Right ventricle myocardium inferior (tissue), 1 donor: ENCODE results near the gene CCDC88A. TPM values are rescaled to one million over a fixed set of nuclear protein-coding genes. Genes with fewer than 3 reads are reported as not detected.
A peak's percentile ranks its signal among the peaks of the same experiment; 100 is the strongest.

Experiments
- ATAC-seq: fragments of 200-7000 bp; cut with Tn5 transposase; one replicate; pipeline ENCODE4 v1.9.1; 2020; ENCODE audit warnings: mild to moderate bottlenecking, moderate library complexity
- DNase-seq: peaks from one replicate; pipeline ENCODE4 v3.0.0; 2021; ENCODE audit errors: missing footprints
- intact Hi-C: fragments of 100-400 bp; cut with DNase I; formaldehyde crosslinking; loops from one replicate; pipeline ENCODE4 v1.11.0; 2022
- total RNA-seq: library from RNA; stranded (reverse); fragmentation: NEBNext Ultra II Directional; extraction: Animal tissue kit (Norgen Biotek cat#: 25700); gene quantifications from one replicate; pipeline ENCODE4 v1.2.1, GENCODE V29; 2021
- donor health status: DM: no; HTN: yes; CAD: no; lungs with severe emphysema.

The CCDC88A gene
- total RNA-seq, 1 donor from 2014 or later, result 20.0 TPM

DNA sequence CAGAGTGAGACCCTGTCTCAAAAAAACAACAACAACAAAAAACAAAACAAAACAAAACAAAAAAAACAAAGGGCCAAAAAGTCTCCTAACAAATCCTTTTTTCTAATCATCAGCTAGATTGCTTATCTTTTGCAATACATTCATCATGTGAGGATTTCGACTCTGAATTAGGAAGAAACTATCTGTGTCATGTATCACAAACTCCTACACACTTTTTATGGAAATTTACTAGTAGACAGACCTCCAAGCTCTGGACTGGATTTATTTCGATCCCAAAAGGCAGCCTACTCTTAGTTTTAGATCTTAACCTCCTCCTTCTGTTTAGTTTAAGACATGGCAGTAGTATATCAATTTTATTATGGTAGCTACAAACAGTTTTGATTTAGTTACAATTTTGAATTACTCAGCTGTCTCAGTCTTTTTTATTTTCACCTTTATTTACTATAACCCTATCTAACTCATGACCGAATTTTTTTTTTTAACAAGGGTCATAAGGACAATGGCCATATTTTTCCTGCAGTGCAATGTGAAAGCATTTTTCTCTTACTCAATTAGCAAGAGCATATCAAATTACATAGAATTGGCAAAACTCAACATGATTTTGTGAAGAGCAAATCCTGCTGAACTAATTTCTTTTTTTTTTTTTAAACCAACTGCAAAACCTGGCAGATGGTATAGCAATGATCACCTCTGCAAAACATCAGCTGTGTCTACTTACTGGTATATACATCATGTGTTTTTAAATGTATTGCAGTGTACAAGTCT is 10.7 kb upstream of the CCDC88A start:
- intact Hi-C loops, result no loop called here
- ATAC-seq (no peak), DNase-seq (no peak)

DNA sequence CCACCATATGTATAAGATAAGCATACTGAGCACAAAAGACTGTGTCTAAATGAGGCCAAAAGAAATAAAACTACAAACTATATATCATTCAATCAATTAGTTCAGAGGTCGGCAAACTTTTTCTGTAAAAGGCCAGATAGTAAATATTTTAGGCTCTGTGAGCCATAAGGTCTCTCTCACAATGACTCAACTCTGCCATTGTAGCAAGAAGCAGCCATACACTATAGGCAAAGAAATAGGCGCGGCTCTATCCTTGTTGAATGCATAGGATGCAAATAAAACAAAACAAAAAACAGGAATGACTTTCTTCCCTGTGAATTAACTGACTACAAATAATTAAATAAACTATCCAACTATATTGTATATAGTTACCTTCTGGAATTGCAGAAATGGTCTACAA is 8.6 kb upstream of the CCDC88A start:
- intact Hi-C loops, result no loop called here
- DNase-seq (no peak), ATAC-seq (no peak)

DNA sequence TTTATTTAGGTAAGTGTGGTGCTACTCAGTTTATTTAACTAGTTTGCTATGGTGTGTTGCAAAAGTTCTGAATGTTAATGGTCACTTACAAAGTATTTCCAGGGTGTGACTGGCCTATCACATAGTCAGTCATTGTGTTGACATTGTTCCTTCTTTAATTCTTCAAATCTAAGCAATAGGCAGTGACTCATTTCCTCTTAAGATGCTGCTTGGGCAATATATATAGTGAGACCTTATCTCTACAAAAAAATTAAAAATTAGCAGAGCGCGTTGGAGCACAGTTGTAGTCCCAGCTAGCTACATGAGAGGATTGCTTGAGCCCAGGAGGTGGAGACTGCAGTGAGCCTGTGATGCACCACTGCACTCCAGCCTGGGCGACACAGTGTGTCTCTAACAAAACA is 5.8 kb upstream of the CCDC88A start:
- intact Hi-C loops, result no loop called here

DNA sequence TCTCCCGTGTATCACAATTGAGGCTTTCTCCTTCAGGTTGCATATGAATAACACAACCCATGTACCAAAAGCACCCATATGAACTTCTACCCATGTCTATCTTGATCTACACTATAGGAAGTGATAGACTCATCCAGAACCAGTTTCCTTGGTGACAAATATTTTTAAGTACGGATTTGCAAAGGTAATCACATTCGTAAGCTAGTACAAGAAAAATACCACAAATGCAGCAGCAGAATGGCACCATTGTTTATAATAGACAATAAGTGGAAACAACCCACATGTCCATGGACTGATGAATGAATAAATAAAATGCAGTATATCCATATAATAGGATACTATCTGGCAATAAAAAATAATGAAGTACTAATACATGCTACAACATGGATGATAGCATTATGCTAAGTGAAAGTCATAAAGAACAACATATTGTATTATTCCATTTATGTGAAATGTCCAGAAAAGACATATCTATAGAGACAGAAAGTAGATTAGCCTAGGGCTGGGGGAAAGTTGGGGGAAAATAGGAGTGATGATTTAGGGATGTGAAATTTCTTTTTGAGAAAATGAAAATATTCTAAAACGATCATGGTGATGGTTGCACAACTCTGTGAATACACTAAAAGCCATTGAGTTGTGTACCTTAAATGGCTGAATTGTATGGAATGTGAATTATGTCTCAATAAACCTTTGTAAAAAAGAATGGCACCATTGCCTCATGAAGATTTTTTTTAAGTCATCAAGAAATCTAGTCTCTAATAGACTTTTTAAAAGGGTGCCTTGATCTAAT is 3.4 kb upstream of the CCDC88A start:
- intact Hi-C loops, result loop anchor here (5.0 kb wide), 2 partner anchors 94 to 141 kb away; partner anchors contain the start of gene CFAP36
- ATAC-seq, result no peak

More for the DNA sequence above, 5.8 kb upstream of the CCDC88A start:
- no peak for DNase-seq
- no peak for ATAC-seq

DNA sequence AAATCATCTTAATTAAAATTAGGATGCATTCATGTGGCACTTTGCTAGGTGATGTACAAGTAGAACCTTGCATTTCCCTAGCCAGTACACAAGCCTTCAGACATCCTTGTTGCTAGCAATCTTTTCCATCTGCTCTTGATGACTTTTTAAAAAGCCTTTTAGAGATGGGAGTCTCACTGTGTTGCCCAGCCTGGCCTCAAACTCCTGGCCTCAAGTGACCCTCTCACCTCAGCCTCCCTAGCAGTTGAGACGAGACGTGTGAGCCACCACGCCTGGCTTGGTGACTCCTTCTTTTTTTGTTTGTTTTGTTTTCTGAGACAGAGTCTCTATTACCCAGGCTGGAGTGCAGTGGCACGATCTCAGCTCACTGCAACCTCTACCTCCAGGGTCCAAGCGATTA is 1.7 kb upstream of the CCDC88A start:
- ATAC-seq, result no peak
- intact Hi-C loops, result loop anchor here (5.0 kb wide), 2 partner anchors 96 to 139 kb away; partner anchors contain the start of gene CFAP36
- DNase-seq, result no peak

More for the DNA sequence above, 3.4 kb upstream of the CCDC88A start:
- no peak for DNase-seq

DNA sequence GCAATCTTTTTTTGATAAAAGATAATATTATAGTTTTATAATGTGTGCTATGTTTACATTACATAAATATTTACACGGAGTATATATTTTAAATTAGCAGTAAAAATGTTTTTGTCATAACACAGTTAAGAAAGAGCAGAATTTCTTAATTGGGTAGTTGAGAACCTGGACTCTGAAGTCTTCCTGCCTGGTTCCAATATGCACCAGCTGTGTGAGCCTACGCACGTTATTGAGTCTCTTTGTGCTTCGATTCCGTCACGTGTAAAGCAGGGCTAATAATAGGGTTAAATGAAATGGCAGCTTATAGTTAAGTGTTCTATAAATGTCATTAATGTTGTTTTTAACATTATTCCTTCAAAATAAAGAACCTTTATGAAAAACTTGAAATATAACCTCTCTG is 1.2 kb upstream of the CCDC88A start:
- DNase-seq (no peak), ATAC-seq (no peak)
- intact Hi-C loops, result loop anchor here (1.0 to 5.0 kb wide), 3 partner anchors 96 to 196 kb away; partner anchors contain the start of genes CFAP36 and PPP4R3B

DNA sequence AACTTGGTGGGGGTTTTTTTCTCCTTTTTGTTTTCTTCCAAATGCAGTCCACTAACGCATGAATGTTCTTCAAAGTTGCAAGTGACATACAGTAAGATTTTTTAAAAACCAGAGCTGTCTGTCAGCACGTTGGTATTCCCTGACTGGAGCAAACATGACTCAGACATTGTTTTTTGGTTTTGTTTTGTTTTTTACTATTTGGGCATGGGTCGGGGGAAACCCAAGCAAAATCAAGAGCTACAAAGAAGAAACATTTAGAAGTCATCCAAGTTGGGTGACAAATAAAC is 726 bp upstream of the CCDC88A start:
- ATAC-seq (no peak), DNase-seq (no peak)
- intact Hi-C loops, result loop anchor here (1.0 to 5.0 kb wide), 3 partner anchors 97 to 197 kb away; partner anchors contain the start of genes CFAP36 and PPP4R3B

DNA sequence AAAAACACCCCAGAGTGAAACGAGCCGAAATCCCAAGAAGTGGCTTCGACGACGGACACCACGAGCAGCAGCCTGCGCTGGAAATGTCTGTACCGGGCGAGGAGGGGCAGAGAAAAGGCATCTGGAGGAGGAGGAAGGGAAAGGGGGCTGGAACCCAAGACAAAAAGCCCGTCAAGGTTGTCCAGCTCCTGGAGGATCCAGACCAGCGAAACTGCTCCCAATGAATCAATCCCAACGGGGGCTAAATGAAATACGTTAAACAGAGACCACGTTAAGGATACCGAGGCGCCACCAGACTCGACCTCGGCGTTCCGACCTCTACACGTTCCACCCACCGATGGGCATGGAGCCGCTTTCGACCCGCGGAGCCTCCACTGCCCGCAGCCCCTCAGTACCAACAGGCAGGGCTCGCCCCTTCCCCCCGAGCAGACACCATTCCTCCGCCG is 400 bp downstream of the CCDC88A start:
- DNase-seq (peak; percentile 77), ATAC-seq (peak; percentile 8)
- intact Hi-C loops, result loop anchor here (5.0 kb wide), 1 partner anchor 152 kb away; the partner anchor contains the start of gene MTIF2

DNA sequence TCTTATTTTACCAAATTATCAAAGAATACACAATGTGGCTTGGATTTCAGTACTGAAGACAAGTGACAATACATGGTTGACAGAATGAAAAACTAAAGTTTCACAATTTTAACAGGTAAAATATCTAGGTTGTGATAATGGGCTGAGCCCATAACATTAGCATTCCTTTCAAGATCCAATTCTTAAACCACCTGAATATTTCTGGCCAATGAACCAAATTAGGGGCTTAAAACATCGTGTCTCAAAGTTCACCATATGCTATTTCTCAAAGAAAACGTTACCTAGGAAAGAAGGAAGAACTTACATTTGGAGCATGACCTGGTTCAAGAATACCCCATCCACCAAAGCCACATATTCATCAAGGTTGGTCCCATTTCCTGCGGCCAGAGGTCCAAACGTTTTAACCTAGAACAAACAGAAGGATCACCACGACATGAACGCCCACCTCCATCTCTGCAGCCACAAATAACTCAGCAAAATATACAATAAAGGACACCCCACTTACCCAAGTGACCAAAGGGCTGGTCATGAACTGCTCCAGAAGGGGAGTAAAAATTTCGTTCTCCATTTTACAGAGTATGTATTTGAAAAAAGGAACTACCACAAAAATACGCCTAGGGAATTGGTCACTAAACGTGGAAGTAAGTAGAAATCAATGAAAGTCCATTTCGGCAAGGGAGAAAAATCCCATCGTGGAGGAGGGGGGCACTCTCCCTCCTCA is 984 bp downstream of the CCDC88A start:
- DNase-seq, result no peak
- ATAC-seq, result no peak
- intact Hi-C loops, result loop anchor here (5.0 kb wide), 1 partner anchor 151 kb away; the partner anchor contains the start of gene MTIF2

DNA sequence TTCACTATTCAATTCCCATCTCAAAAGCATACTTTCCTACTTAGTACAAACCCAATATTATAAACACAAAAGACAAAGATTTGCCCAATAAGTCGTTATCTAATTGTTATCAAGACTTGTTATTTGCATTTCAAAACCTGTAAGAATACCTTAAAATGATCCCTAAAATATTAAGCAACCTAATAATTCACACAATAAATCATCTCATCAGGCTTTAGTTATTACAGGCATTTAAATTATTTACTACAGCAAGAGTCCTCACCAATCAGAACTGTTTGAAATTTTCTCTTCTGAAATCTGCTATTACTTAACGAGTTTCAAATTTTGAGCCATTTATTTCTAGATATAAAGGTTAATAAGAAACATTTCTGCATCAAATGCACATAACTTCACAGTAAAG is 1.6 kb downstream of the CCDC88A start:
- ATAC-seq (no peak), DNase-seq (no peak)
- intact Hi-C loops, result loop anchor here (5.0 kb wide), 1 partner anchor 151 kb away; the partner anchor contains the start of gene MTIF2

DNA sequence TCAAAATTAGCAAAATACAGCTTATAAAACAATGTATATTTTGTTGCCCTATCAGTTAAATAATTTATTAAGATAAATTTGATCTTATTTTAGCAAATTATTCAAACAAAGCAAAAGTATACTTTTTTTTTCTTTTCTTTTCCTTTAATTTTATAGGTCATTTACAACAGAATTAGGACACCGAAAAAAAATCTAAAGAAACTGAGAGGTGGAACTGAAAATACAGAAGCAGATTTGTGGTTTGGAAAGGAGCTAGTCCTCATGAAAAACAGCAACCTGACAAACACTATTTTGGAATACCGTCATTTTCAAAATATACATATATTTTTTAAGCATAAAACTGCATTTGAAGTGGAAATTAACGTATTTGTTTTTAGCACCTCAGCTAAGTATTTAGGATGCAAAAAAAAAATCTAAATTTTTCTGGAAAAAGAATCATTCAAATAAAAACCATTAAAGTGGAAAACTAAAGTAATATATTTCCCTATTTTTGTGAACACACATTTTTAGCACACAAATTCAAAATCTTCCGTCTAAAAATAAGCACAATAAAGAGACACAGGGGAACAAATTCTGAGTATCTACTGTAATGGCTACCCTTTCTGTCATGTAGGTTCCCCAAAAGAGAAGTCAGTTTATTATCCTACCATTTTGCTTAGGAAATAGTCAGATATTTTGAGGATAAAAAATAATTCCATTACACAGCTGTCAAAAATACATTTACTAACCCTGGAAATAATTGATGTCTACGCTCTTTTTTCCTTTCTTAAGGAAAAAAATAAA is 2.7 kb downstream of the CCDC88A start:
- intact Hi-C loops, result loop anchor here (5.0 kb wide), 1 partner anchor 150 kb away; the partner anchor contains the start of gene MTIF2
- DNase-seq, result no peak
- no peak for ATAC-seq

DNA sequence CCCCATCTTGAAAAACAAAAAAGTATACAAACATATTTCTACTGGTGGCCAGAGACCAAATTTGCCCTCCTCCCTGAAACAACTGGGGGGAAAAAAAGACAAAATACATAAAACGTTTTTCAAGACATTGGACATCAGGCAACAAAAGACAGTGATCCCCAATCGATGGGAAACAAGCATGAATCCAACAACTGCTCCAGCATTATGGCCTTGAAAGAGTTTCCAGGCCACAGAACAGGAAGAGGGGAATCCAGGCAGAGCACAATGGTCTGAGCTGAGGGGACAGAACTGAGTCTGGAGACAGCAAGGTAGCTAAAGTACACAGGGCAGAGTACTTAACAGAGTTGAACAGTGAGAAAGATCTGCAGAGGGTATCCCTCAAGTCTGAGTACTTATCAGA is 4.4 kb downstream of the CCDC88A start:
- DNase-seq (no peak), ATAC-seq (no peak)
- intact Hi-C loops, result loop anchor here (5.0 kb wide), 1 partner anchor 148 kb away; the partner anchor contains the start of gene MTIF2

DNA sequence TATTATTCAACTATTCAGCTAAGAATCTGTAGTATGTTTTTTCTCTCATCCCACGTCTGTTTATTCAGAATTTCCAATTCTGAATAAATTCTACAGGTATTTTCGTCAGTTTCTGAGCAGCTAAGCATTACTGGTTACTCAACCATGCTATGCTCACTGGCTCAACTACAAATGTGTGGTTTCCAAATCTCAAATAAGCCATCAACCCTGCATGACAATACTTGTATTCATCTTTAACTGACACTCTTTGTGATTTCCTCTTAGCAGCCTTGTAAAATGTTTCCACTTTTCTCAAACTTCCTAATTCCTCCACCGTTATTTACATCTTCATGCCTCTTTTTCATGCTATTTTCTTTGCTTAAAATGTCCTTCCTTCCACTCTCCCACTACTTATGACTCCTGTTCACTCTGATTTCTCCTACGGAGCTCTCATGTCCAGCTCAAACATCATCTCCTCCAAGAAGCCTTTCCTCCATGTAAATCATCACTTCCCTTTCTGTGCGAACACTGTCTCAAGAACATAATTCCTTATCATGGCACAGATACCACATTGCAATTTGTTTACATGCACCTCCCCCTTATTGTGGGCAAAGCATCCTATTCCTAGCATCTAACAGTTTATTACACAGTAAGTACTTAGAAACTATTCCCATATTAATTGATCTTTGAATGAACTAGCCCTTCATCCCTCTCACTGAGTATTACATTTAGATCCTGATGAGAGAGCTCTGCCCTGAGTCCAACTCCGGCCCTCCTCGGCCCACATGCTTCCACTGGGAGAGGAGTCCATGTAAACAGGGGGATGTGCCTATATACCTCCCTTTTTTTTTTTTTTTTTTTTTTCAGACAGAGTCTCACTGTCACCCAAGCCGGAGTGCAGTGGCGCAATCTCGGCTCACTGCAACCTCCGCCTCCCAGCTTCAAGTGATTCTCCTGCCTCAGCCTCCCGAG is 10.5 kb downstream of the CCDC88A start:
- intact Hi-C loops, result no loop called here
- ATAC-seq (no peak), DNase-seq (no peak)

DNA sequence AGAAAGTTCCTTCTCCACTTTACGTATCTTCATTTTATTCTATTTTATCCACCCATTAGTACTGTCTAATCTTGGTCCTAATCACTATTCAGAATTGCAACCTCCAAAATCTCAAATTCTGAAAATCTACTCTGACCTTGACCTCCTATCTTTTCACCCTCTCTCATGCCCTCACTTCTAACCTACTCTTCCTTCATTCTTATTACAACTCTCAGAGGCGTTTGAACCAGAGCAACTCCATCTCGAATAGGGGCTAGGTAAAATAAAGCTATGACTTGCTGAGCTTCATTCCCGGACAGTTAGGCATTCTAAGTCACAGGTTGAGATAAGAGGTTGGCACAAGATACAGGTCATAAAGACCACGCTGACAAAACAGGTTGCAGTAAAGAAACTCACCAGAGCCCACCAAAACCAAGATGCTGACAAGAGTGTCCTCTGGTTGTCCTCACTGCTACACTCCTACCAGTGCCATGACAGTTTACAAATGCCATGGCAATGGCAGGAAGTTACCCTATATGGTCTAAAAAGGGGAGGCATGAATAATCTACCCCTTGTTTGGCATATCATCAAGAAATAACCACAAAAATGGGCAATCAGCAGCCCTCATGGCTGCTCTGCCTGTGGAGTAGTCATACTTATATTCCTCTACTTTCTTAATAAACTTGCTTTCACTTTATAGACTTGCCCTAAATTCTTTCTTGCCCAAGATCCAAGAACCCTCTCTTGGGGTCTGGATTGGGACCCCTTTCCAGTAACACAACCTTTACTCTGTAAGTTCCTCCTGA is 11.4 kb downstream of the CCDC88A start:
- intact Hi-C loops, result no loop called here
- DNase-seq (no peak), ATAC-seq (no peak)

DNA sequence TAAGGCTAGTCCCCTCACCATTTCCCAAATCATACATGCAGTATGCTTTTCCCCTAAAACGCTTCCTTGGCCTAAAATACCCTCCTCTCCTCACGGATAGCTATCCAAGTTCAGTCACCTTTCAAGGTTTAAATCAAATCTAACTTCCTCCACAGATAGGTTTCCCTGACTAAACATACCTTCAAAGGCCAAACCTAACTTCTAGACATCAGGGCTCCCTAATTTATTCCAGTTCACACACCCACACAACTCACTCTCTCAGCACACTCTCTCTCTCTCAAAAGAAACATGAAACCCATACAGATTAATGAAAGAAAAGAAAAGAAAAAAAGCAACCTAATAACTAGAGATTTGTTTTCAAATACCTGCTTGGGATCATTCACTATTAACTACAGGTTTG is 14.5 kb downstream of the CCDC88A start:
- ATAC-seq (no peak), DNase-seq (no peak)
- intact Hi-C loops, result no loop called here

DNA sequence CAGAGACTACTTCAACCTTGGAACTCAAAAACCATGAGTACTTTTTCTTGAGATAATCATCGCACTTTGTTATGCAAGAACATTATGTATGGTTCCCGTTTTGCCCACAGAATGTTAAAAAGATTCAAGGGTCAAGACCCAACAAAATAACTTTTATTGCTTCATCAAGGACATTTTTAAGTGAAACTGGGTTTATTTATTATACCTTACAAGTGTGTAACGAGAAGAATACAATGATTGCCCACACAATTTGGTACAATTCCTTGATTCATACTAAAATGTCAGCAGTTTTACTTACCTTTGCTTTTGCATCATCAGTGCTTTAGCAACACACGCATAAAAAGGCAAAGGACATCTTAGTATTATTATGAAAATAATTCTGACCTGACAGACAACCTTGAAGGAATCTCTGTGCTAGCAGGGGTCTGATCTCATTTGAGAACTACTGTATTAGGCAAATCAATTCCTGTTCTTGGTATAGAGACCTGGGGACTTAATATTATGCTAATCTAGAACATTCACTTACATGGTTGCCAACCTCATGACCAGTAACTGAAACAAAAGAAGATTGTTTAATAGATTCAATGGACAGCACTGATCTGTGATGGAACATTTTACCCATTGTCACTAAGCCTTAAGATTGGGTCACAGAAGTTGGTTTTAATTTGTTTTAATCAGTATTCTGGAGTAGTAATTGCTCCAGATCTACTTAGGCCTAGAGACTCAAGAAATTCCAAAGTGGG is 16.2 kb downstream of the CCDC88A start:
- DNase-seq (no peak), ATAC-seq (no peak)
- intact Hi-C loops, result no loop called here
